Hepatocyte (in vitro differentiated cells): ENCODE results near the gene NDUFV1.

Experiments used
- EZH2 ChIP-seq: fragments of 200-600 bp; sonication (generic); IDR thresholded peaks from 2 replicates; pipeline ENCODE4 v1.6.1; 2016; ENCODE audit warnings: antibody characterized with exemption, mild to moderate bottlenecking, borderline replicate concordance
- EZH2phosphoT487 ChIP-seq: fragments of 200-600 bp; sonication (generic); IDR thresholded peaks from one replicate; pipeline ENCODE4 v1.6.1; 2018; ENCODE audit warnings: antibody characterized with exemption, mild to moderate bottlenecking, low read depth, moderate library complexity; ENCODE audit not compliant: unreplicated experiment, severe bottlenecking
- TF ChIP-seq, protein P1 (sequence below): fragments of 200-600 bp; sonication (generic); IDR thresholded peaks from 2 replicates; pipeline ENCODE4 v1.5.1; 2016; ENCODE audit warnings: antibody characterized with exemption, mild to moderate bottlenecking; ENCODE audit not compliant: poor library complexity

GRCh38 chr11:67615728-67616430, 9.1 kb downstream of the NDUFV1 start:
- TF ChIP-seq EZH2 = no peak
- TF ChIP-seq, protein P1, sequence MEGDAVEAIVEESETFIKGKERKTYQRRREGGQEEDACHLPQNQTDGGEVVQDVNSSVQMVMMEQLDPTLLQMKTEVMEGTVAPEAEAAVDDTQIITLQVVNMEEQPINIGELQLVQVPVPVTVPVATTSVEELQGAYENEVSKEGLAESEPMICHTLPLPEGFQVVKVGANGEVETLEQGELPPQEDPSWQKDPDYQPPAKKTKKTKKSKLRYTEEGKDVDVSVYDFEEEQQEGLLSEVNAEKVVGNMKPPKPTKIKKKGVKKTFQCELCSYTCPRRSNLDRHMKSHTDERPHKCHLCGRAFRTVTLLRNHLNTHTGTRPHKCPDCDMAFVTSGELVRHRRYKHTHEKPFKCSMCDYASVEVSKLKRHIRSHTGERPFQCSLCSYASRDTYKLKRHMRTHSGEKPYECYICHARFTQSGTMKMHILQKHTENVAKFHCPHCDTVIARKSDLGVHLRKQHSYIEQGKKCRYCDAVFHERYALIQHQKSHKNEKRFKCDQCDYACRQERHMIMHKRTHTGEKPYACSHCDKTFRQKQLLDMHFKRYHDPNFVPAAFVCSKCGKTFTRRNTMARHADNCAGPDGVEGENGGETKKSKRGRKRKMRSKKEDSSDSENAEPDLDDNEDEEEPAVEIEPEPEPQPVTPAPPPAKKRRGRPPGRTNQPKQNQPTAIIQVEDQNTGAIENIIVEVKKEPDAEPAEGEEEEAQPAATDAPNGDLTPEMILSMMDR = no peak
- no peak for TF ChIP-seq EZH2phosphoT487
